Astrocyte of the cerebellum (primary cell): ENCODE data around the gene SMAD6.

ENCODE experiments used
- DNase-seq: peaks from one replicate; pipeline ENCODE4 v3.0.0-alpha.2; 2011; ENCODE audit warnings: low read depth
- H3K4me3 ChIP-seq: 2 replicates; pipeline ENCODE4 v1.5.1; 2011; ENCODE audit warnings: mild to moderate bottlenecking, low read depth, low read length, moderate library complexity
- CTCF ChIP-seq: IDR thresholded peaks from 2 replicates; pipeline ENCODE4 v1.5.1; 2012; ENCODE audit warnings: low read length, low read depth, moderate library complexity, mild to moderate bottlenecking; ENCODE audit errors: missing control alignments
- in situ Hi-C: cut with HindIII; loops from 2 replicates; pipeline ENCODE4 v1.10.0; 2017; ENCODE audit warnings: low sequenced_read_pairs

The SMAD6 gene

GRCh38 chr15:66763186-66764071, 61.4 kb downstream of the SMAD6 start:
- no peak overlapping the region for H3K4me3 ChIP-seq
- in situ Hi-C loops, result no loop called here
- TF ChIP-seq CTCF, result no peak
- DNase-seq, result no peak

GRCh38 chr15:66764072-66764786, 62.2 kb downstream of the SMAD6 start:
- TF ChIP-seq CTCF, result no peak
- H3K4me3 ChIP-seq, result no peak overlapping the region
- in situ Hi-C loops, result no loop called here
- no peak for DNase-seq

GRCh38 chr15:66765478-66766281, 63.6 kb downstream of the SMAD6 start:
- in situ Hi-C loops, result no loop called here
- H3K4me3 ChIP-seq, result no peak overlapping the region
- DNase-seq, result no peak
- TF ChIP-seq CTCF, result no peak

- in situ Hi-C loops, result no loop called here
- TF ChIP-seq CTCF, result no peak
- no peak for DNase-seq
- H3K4me3 ChIP-seq, result no peak overlapping the region
Observed at GRCh38 chr15:66766282-66767230, 64.5 kb downstream of the SMAD6 start.

GRCh38 chr15:66767240-66767659, 65.2 kb downstream of the SMAD6 start:
- in situ Hi-C loops, result no loop called here
- no peak for TF ChIP-seq CTCF
- no peak for DNase-seq
- H3K4me3 ChIP-seq, result no peak overlapping the region
